Adipocyte (in vitro differentiated cells): Measurements from ENCODE around the gene SRGAP1.

ENCODE experiments used
- DNase-seq: peaks from one replicate; pipeline ENCODE4 v3.0.0-alpha.2; 2015; ENCODE audit warnings: low read depth
- H3K27me3 ChIP-seq: replicated peaks from 2 replicates; pipeline ENCODE4 v1.7.0; 2013; ENCODE audit warnings: mild to moderate bottlenecking, low read length, moderate library complexity; ENCODE audit not compliant: control insufficient read depth, insufficient read depth
- H3K36me3 ChIP-seq: 2 replicates; pipeline ENCODE4 v1.7.0; 2013; ENCODE audit warnings: low read length, mild to moderate bottlenecking, moderate library complexity; ENCODE audit not compliant: control insufficient read depth, insufficient read depth, severe bottlenecking
- H3K4me1 ChIP-seq: 2 replicates; pipeline ENCODE4 v1.7.0; 2013; ENCODE audit warnings: mild to moderate bottlenecking, low read length, moderate library complexity; ENCODE audit not compliant: control insufficient read depth, insufficient read depth
- H3K4me3 ChIP-seq: 2 replicates; pipeline ENCODE4 v1.7.0; 2013; ENCODE audit warnings: mild to moderate bottlenecking, low read length, moderate library complexity
- H3K9ac ChIP-seq: 2 replicates; pipeline ENCODE4 v1.7.0; 2013; ENCODE audit warnings: mild to moderate bottlenecking, low read length, moderate library complexity
- H3K9me3 ChIP-seq: 2 replicates; pipeline ENCODE4 v1.7.0; 2013; ENCODE audit warnings: mild to moderate bottlenecking, low read length, moderate library complexity; ENCODE audit not compliant: control insufficient read depth

The SRGAP1 gene

DNA sequence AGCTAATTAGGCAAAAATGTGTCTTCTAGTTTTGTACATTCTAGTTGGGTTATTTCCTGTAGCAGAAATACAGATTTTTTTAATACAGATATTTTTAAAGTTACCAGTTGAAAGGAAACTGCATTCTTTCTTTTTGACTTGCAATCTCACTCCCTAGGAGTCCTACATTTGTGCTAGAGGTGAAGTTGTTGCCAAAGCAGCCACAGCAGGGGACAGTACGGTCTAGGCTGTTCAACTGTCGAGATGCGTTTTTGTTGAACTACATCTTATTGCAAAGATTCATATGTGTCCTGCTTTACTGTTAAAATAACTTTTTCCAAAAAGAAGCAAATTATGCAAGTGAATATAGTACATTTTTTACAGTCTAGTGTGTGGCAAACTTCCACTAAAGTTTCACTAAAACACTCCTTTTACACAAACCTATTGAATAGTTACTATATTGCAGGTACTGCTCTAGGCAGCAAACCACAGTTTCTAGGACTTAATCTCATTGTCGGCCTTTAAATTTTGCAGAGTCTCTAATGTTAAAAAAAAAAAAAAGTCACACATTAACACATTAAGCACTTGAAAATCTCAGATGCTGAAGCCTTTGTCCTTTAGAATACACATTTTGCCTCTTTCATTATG, 30.2 kb upstream of the SRGAP1 start:
- Histone ChIP-seq H3K4me1 (no peaks in the 10 kb centered on the region), H3K9ac (no peak overlapping the region), H3K9me3 (no peaks in the 10 kb centered on the region), H3K27me3 (no peaks in the 10 kb centered on the region), H3K36me3 (peaks cover 6% of the 10 kb centered on the region), H3K4me3 (no peak overlapping the region)
- no peak for DNase-seq

DNA sequence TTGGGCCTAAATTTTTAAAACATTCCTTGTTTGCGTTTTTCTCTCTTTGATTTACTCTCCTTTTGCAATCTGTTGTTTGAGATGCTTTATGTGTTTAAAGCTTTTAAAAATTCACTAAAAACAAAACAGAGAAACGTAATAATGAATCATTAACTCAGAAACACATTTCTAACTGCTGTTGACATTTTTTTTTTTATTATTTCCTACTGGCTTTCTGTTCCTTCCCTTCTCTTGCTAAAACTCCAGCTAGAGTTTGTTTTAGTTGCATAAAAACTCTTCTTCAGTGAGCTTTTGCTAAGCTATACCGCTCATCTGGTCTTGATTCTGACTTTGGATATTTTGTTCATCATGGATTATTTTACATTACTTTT, 29.0 kb upstream of the SRGAP1 start:
- H3K4me1 ChIP-seq = no peaks in the 10 kb centered on the region
- no peak for DNase-seq
- no peaks in the 10 kb centered on the region for H3K36me3 ChIP-seq
- no peaks in the 10 kb centered on the region for H3K27me3 ChIP-seq
- no peak overlapping the region for H3K4me3 ChIP-seq
- no peak overlapping the region for H3K9ac ChIP-seq
- no peaks in the 10 kb centered on the region for H3K9me3 ChIP-seq

DNA sequence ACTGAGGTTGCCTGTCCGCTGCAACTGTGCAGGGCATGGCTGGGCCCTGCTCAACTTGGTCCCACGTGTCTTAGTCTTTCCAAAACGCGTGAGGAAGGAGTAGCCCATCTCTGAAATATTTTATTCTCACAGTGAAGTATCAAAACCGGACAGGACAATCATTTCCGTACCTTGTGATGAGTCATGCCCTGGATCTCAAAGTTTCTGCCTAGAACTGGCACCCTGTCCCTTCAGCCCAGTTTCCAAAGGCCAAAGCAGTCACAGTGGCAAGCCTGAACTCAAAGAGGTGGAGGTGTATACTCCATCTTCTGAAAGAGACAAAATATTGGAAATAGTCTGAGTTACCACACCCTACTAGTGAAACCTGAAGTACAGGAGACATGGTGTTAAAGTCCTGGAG, 28.5 kb upstream of the SRGAP1 start:
- Histone ChIP-seq H3K27me3 (no peaks in the 10 kb centered on the region), H3K9me3 (no peaks in the 10 kb centered on the region), H3K9ac (no peak overlapping the region), H3K4me1 (no peaks in the 10 kb centered on the region), H3K4me3 (no peak overlapping the region), H3K36me3 (no peaks in the 10 kb centered on the region)
- no peak for DNase-seq

DNA sequence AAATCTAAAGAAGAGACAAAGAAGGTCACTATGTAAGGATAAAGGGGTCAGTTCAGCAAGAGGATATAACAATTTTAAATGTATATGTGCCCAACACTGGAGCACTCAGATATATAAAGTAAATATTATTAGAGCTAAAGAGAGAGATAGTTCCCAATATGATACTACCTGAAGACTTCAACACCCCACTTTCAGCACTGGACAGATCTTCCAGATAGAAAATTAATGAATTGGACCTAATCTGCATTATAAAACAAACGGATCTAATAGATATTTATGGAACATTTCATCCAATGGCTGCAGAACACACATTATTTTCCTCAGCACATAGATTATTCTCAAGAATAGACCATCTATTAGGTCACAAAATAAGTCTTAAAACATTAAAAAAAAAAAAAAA, 24.1 kb upstream of the SRGAP1 start:
- DNase-seq = no peak
- Histone ChIP-seq H3K9ac (no peak overlapping the region), H3K36me3 (no peaks in the 10 kb centered on the region), H3K4me1 (peaks cover 6% of the 10 kb centered on the region), H3K27me3 (no peaks in the 10 kb centered on the region), H3K4me3 (no peak overlapping the region), H3K9me3 (no peaks in the 10 kb centered on the region)

DNA sequence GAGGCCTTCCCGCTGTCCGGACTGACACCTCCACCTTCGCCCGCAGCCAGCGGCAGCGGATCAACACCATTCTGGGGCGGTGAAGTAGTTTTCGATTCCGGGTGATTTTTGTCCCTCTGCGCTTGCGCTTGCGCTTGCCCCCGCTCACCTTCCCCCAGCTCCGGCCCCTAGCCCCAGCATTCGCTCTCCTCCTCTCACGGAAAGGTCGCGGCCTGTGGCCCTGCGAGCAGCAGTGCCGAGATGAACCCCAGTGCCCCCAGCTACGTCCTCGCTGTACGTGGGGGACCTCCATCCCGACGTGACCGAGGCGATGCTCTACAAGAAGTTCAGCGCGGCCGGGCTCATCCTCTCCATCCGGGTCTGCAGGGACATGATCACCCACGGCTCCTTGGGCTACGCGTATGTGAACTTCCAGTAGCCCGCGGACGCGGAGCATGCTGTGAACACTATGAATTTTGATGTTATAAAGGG, 22.7 kb upstream of the SRGAP1 start:
- no peak for DNase-seq
- H3K27me3 ChIP-seq = no peaks in the 10 kb centered on the region
- H3K36me3 ChIP-seq = no peaks in the 10 kb centered on the region
- H3K4me1 ChIP-seq = peaks cover 9% of the 10 kb centered on the region
- H3K9ac ChIP-seq = peak overlapping the region; percentile 77
- H3K4me3 ChIP-seq = peak overlapping the region; percentile 86
- H3K9me3 ChIP-seq = no peaks in the 10 kb centered on the region

DNA sequence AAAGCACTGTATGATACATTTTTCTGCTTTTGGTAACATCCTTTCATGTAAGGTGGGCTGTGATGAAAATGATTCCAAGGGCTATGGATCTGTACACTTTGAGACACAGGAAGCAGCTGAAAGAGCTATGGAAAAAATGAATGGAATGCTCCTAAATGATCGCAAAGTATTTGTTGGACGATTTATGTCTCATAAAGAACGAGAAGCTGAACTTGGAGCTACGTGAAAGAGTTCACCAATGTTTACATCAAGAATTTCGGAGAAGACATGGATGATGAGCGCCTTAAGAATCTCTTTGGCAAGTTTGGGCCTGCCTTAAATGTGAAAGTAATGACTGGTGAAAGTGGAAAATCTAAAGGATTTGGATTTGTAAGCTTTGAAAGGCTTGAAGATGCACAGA, 22.1 kb upstream of the SRGAP1 start:
- Histone ChIP-seq H3K27me3 (no peaks in the 10 kb centered on the region), H3K9me3 (no peaks in the 10 kb centered on the region), H3K36me3 (no peaks in the 10 kb centered on the region), H3K4me1 (peaks cover 9% of the 10 kb centered on the region), H3K9ac (peak overlapping the region; percentile 77), H3K4me3 (peak overlapping the region; percentile 86)
- DNase-seq = no peak

DNA sequence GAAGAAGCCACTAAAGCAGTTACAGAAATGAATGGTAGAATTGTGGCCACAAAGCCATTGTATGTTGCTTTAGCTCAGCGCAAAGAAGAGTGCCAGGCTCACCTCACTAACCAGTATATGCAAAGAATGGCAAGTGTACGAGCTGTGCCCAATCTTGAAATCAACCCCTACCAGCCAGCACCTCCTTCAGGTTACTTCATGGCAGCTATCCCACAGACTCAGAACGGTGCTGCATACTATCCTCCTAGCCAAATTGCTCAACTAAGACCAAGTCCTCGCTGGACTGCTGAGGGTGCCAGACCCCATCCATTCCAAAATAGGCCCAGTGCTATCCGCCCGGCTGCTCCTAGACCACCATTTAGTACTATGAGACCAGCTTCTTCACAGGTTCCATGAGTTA, 21.5 kb upstream of the SRGAP1 start:
- no peak for DNase-seq
- no peaks in the 10 kb centered on the region for H3K9me3 ChIP-seq
- no peaks in the 10 kb centered on the region for H3K27me3 ChIP-seq
- no peaks in the 10 kb centered on the region for H3K36me3 ChIP-seq
- H3K4me1 ChIP-seq = peaks cover 9% of the 10 kb centered on the region
- H3K9ac ChIP-seq = no peak overlapping the region
- no peak overlapping the region for H3K4me3 ChIP-seq

DNA sequence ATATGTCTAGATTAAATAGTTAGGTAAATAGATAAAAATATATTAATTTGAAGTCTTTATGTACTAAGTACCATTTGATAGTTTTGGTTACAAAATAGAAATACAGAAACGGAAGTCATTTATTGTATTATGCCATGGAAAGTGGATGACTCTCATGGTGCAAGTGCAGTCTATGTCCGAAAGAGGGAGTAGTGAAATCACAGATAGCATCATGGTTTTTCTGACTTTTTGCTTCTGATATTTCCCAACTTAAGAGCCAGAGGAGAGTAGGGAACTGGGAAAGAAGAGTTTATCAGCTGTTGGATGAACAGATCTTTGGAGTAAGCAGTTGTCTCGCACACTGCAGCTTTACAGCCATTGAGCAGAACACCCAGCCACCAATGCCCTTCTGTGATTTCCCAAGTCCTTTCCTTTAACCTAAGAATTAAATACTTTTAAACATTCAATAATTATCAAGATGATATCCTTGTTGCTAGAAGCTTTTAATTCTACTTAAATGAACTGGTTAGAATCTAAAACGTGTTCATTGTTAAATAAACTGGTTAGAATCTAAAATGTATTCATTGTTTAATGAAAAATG, 18.4 kb upstream of the SRGAP1 start:
- no peaks in the 10 kb centered on the region for H3K27me3 ChIP-seq
- H3K9me3 ChIP-seq = peaks cover 11% of the 10 kb centered on the region
- H3K36me3 ChIP-seq = no peaks in the 10 kb centered on the region
- H3K9ac ChIP-seq = no peak overlapping the region
- H3K4me3 ChIP-seq = no peak overlapping the region
- DNase-seq = peak; percentile 89
- H3K4me1 ChIP-seq = peaks cover 9% of the 10 kb centered on the region

DNA sequence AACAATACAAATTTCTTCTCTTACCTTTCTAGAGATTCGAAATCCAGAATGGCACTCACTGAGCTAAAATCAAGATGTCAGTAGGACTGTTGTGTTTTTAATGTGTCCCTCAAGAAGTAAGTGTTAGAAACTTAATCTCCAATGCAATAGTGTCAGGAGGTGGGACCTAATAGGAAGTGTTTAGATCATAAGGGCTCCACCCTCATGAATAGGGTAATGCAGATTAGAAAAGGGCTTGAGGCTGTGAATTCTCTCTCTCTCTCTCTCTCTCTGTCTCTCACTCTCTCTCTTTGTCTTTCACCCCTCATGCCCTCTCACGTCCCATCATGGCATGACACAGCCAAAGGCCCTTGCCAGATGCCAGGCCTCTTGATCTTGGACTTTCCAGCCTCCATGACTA, 15.6 kb upstream of the SRGAP1 start:
- Histone ChIP-seq H3K36me3 (no peaks in the 10 kb centered on the region), H3K4me3 (no peak overlapping the region), H3K9me3 (peaks cover 11% of the 10 kb centered on the region), H3K9ac (no peak overlapping the region), H3K4me1 (peaks cover 3% of the 10 kb centered on the region), H3K27me3 (no peaks in the 10 kb centered on the region)
- no peak for DNase-seq

DNA sequence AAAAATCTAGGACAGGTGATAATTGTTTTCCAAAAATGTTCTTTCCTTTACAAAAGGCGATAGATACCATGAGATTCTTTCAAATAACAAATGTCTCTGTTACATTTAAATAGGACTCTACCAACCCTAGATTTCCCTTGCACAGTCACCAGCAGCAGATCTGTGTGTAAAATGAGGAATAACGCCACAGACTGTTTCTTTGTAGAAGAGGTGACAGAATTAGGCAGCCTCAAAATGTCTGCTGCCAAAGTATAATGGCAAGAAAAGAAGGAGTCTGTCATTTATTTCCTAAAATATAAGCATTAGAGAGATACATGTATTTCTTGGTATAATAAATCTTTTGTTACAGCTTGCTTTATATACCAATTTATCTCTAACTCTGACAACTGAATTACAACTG, 8.5 kb upstream of the SRGAP1 start:
- Histone ChIP-seq H3K27me3 (no peaks in the 10 kb centered on the region), H3K4me3 (no peak overlapping the region), H3K4me1 (no peaks in the 10 kb centered on the region), H3K9ac (no peak overlapping the region), H3K36me3 (no peaks in the 10 kb centered on the region), H3K9me3 (no peaks in the 10 kb centered on the region)
- no peak for DNase-seq

DNA sequence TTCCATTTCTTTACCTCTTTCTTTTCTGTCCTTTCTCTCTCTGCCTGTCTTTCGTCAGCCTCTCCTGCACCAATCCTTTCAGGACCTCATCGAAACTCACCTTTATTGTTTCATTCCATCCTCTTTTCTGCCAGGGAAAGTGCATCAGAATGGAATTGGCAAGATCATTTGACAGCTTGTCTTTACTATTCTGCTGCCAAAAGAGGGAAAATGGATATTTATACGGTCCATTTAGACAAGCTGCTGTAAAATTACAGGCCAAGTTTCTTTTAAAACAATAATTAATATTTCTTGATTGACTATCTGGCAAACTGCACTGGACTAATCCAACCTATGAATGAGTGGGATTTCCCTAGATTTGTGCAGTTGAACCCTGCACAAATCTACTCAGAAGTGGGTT, 7.6 kb upstream of the SRGAP1 start:
- H3K4me3 ChIP-seq = no peak overlapping the region
- H3K4me1 ChIP-seq = no peaks in the 10 kb centered on the region
- H3K9me3 ChIP-seq = no peaks in the 10 kb centered on the region

DNA sequence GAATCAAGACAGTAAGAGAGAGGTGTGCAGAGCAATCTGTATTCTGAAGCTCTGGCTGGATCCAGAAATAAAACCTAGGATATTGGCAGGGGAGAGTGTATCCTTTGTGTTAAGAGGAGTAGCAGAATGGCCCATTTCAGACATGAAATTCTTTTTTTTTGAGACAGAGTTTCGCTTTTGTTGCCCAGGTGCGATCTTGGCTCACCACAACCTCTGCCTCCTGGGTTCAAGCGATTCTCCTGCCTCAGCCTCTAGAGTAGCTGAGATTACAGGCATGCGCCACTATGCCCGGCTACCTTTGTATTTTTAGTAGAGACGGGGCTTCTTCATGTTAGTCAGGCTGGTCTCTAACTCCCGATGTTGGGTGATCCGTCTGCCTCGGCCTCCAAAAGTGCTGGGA, 6.1 kb upstream of the SRGAP1 start:
- H3K4me1 ChIP-seq = peaks cover 2% of the 10 kb centered on the region
- no peaks in the 10 kb centered on the region for H3K27me3 ChIP-seq
- H3K9ac ChIP-seq = no peak overlapping the region
- H3K36me3 ChIP-seq = no peaks in the 10 kb centered on the region
- H3K4me3 ChIP-seq = no peak overlapping the region
- no peak for DNase-seq
- H3K9me3 ChIP-seq = no peaks in the 10 kb centered on the region

More for the DNA sequence above, 7.6 kb upstream of the SRGAP1 start:
- no peaks in the 10 kb centered on the region for H3K36me3 ChIP-seq
- no peaks in the 10 kb centered on the region for H3K27me3 ChIP-seq
- no peak for DNase-seq
- H3K9ac ChIP-seq = no peak overlapping the region
